Gastrocnemius medialis (tissue), 4 donors: Measurements from ENCODE around the gene GCSH.

Experiments used
- CTCF ChIP-seq, 5 experiments: fragments of 450-650 bp in 3 of 5; fragments of 200-600 bp in 2 of 5; sonication (generic) in 2 of 5; IDR thresholded peaks in 4 of 5; conservative IDR thresholded peaks in 1 of 5; 1 replicate in 4 of 5; 2 replicates in 1 of 5; pipeline ENCODE4 v1.5.1; 2016 to 2019; ENCODE audit warnings: antibody characterized with exemption in 5 of 5, mild to moderate bottlenecking in 3 of 5, moderate library complexity in 3 of 5
- POLR2A ChIP-seq, 2 donors: fragments of 450-650 bp; IDR thresholded peaks; one replicate each; pipeline ENCODE4 v1.6.1; 2017; ENCODE audit warnings: antibody characterized with exemption in 2 of 2, mild to moderate bottlenecking in 2 of 2, moderate library complexity in 2 of 2

GRCh38 chr16:81095953-81096714 is at the start of gene GCSH:
- no peak for TF ChIP-seq CTCF (IDR thresholded peaks at IDR 0.05 in 4 of 5, conservative IDR thresholded peaks at IDR 0.05 in 1 of 5)
- TF ChIP-seq POLR2A (IDR thresholded peaks at IDR 0.05): peak; percentile 58 to 67
